HG03460 (cell line): ENCODE measurements around the gene RAB40A.
"Not testable (repeated sequence)": the region's sequence is repeated elsewhere in the genome, so short reads cannot be mapped to it uniquely, and the experiment has no call there.

Source experiments
- ATAC-seq: cut with Tn5 transposase; IDR thresholded peaks from one replicate; pipeline ENCODE4 v1.9.1; 2021; ENCODE audit not compliant: unreplicated experiment

RAB40A gene

GRCh38 chrX:103524747-103525146, 5.5 kb upstream of the RAB40A start:
- ATAC-seq = no peak

GRCh38 chrX:103523605-103524004, 4.3 kb upstream of the RAB40A start:
- no peak for ATAC-seq

GRCh38 chrX:103520386-103520785, 1.1 kb upstream of the RAB40A start:
- no peak for ATAC-seq

- ATAC-seq = no peak
Observed at GRCh38 chrX:103518571-103518970, 718 bp downstream of the RAB40A start.

GRCh38 chrX:103517246-103517645, 2.0 kb downstream of the RAB40A start:
- no peak for ATAC-seq

- no peak for ATAC-seq
Observed at GRCh38 chrX:103513476-103514108, 5.7 kb downstream of the RAB40A start.

- ATAC-seq = no peak
Observed at GRCh38 chrX:103513067-103513466, 6.2 kb downstream of the RAB40A start.

- no peak for ATAC-seq
Observed at GRCh38 chrX:103510031-103510430, 9.3 kb downstream of the RAB40A start.

GRCh38 chrX:103503853-103504207, 15.5 kb downstream of the RAB40A start:
- no peak for ATAC-seq

GRCh38 chrX:103503163-103503852, 16.0 kb downstream of the RAB40A start:
- no peak for ATAC-seq

- no peak for ATAC-seq
Observed at GRCh38 chrX:103498786-103499185, 20.5 kb downstream of the RAB40A start.

GRCh38 chrX:103495786-103496185, 23.5 kb downstream of the RAB40A start:
- no peak for ATAC-seq

GRCh38 chrX:103493578-103493977, 25.7 kb downstream of the RAB40A start:
- not testable (repeated sequence) for ATAC-seq

- not testable (repeated sequence) for ATAC-seq
Observed at GRCh38 chrX:103489733-103490132, 29.6 kb downstream of the RAB40A start.

GRCh38 chrX:103488794-103489193, 30.5 kb downstream of the RAB40A start:
- ATAC-seq = no peak

GRCh38 chrX:103488332-103488731, 31.0 kb downstream of the RAB40A start:
- no peak for ATAC-seq

GRCh38 chrX:103483720-103484119, 35.6 kb downstream of the RAB40A start:
- ATAC-seq = no peak

GRCh38 chrX:103480526-103480925, 38.8 kb downstream of the RAB40A start:
- no peak for ATAC-seq

GRCh38 chrX:103477496-103477895, 41.8 kb downstream of the RAB40A start:
- ATAC-seq = no peak

GRCh38 chrX:103475381-103475780, 43.9 kb downstream of the RAB40A start:
- ATAC-seq = no peak

GRCh38 chrX:103469977-103470376, 49.3 kb downstream of the RAB40A start:
- ATAC-seq = not testable (repeated sequence)

GRCh38 chrX:103467887-103468286, 51.4 kb downstream of the RAB40A start:
- no peak for ATAC-seq

GRCh38 chrX:103467156-103467555, 52.1 kb downstream of the RAB40A start:
- ATAC-seq = no peak
